ENCODE results near the gene GRIK4. TPM values are rescaled to one million over a fixed set of nuclear protein-coding genes. Genes with fewer than 3 reads are reported as not detected.

The GRIK4 gene
- total and polyA plus RNA-seq, 9 of the 15 experiments (the other 6 are each of a cell fraction or from before 2014, with no cell fraction given) = not detected

DNA sequence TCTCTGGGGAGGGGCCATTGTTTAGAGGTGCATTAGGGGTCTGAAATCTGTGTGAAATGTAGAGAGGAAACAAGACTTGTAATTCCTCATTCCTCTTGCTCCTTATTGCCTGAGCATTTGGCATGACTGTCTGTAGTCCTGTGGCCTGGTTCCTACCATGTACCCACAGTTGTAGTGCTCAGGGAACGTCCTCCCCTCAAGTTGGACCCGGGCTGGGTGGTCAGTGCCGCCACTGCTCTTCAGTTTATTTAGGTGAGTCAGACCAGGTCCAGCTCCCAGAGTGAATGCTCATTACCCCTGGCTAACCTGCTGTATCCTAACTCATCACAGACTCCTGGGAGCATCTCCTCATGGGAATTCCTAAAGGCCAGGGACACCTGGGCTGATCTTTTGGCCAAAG, 139.8 kb downstream of the GRIK4 start (continued):
- TF ChIP-seq RFX7 (CRISPR knock-in tag; IDR thresholded peaks at IDR 0.05) (no peak), ZC3H8 (IDR thresholded peaks at IDR 0.05) (no peak), STAT5A (IDR thresholded peaks at IDR 0.05; ENCODE audit: borderline replicate concordance, low read length) (no peak), ZNF24 (IDR thresholded peaks at IDR 0.05) (no peak)
- TF ChIP-seq, protein P1, sequence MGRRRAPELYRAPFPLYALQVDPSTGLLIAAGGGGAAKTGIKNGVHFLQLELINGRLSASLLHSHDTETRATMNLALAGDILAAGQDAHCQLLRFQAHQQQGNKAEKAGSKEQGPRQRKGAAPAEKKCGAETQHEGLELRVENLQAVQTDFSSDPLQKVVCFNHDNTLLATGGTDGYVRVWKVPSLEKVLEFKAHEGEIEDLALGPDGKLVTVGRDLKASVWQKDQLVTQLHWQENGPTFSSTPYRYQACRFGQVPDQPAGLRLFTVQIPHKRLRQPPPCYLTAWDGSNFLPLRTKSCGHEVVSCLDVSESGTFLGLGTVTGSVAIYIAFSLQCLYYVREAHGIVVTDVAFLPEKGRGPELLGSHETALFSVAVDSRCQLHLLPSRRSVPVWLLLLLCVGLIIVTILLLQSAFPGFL (CRISPR knock-in tag; IDR thresholded peaks at IDR 0.05) = no peak

DNA sequence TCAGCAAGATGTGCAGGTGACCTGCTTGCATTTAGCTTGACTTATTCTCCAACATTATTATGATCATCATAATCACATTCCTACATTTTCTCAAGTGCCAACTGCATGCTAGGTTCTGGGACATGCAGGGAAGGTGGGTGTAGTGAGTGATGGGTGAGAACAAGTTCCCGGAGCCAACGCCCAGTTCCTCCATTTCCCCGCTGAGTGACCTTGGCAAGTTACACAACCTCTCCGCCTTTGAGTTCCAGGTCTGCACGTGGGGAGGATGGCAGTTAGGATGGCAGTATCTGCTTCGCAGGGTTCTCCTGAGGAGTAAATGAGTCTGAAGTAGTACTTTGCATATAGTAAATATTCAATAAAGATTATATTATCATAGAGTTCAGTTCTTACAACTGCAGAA, 140.3 kb downstream of the GRIK4 start:
- H3K79me2 ChIP-seq (ENCODE audit: control insufficient read depth, insufficient read depth, low read length) = no peaks in the 10 kb centered on the region
- DNase-seq (ENCODE audit: extremely low read depth in 1 of 4, low spot score in 3 of 4) (no peak), FAIRE-seq (no peak), ATAC-seq (no peak)
- in situ Hi-C loops (cut with MboI) (no loop called here), intact Hi-C loops (cut with micrococcal nuclease) (no loop called here)
- BruUV-seq (replicated peaks) = no TSS peak
- peaks cover 0 to 19% of the 10 kb centered on the region in 2 experiments; a peak in 3 of 5 replicates for H3K27me3 ChIP-seq (ENCODE audit: control insufficient read depth in 2 of 2, insufficient read depth in 2 of 2, low read length in 2 of 2)
- H3K27ac ChIP-seq (ENCODE audit: extremely low read depth, low read depth, low read length) = no peak overlapping the region
- H3K9ac ChIP-seq (ENCODE audit: insufficient read depth in 1 of 2, low read depth in 2 of 2, low read length in 2 of 2) = no peak overlapping the region
- WGBS (ENCODE audit: insufficient coverage, low coverage, missing lambda C conversion rate) = 0% methylated on average over 6 of the region's 6 CpGs
- CTCF ChIA-PET (ENCODE audit: low intra/inter-chr PET ratio) = no interaction called here
- TF ChIP-seq, protein P2, sequence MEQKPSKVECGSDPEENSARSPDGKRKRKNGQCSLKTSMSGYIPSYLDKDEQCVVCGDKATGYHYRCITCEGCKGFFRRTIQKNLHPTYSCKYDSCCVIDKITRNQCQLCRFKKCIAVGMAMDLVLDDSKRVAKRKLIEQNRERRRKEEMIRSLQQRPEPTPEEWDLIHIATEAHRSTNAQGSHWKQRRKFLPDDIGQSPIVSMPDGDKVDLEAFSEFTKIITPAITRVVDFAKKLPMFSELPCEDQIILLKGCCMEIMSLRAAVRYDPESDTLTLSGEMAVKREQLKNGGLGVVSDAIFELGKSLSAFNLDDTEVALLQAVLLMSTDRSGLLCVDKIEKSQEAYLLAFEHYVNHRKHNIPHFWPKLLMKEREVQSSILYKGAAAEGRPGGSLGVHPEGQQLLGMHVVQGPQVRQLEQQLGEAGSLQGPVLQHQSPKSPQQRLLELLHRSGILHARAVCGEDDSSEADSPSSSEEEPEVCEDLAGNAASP (IDR thresholded peaks at IDR 0.05) = no peak
- no peak overlapping the region for H3K4me2 ChIP-seq (ENCODE audit: insufficient read depth, low read length)
- no peak overlapping the region for H3K4me3 ChIP-seq
- no peaks in the 10 kb centered on the region for H4K20me1 ChIP-seq (replicated peaks; ENCODE audit: control insufficient read depth, insufficient read depth, low read length)
- H3K4me1 ChIP-seq (replicated peaks in 1 of 2; ENCODE audit: control insufficient read depth in 2 of 2, insufficient read depth in 2 of 2, low read length in 2 of 2) = no peaks in the 10 kb centered on the region
- no peaks in the 10 kb centered on the region for H3K9me3 ChIP-seq (replicated peaks; ENCODE audit: control insufficient read depth, insufficient read depth, low read depth, low read length)
- no peak overlapping the region for H2AFZ ChIP-seq (ENCODE audit: low read depth, low read length)
- no peaks in the 10 kb centered on the region for H3K9me1 ChIP-seq (ENCODE audit: control insufficient read depth, insufficient read depth, low read length)
- no peaks in the 10 kb centered on the region for H3K36me3 ChIP-seq (ENCODE audit: control insufficient read depth, insufficient read depth, low read length)
- POLR2A ChIA-PET = no interaction called here

Measured in K562 (cell line).